Measurements from ENCODE around the gene IPMK. TPM values are rescaled to one million over a fixed set of nuclear protein-coding genes. Genes with fewer than 3 reads are reported as not detected.
A peak's percentile ranks its signal among the peaks of the same experiment; 100 is the strongest.

IPMK gene
- total and polyA plus RNA-seq, 9 of the 15 experiments (the other 6 are each of a cell fraction or from before 2014, with no cell fraction given), result 0.98 to 4.4 (median 2.7) TPM

GRCh38 chr10:58266826-58267712 is 625 bp downstream of the IPMK start (continued):
- no peak for TF ChIP-seq ARID3B (CRISPR knock-in tag; IDR thresholded peaks at IDR 0.05; ENCODE audit: borderline replicate concordance)
- TF ChIP-seq TGIF2 (CRISPR knock-in tag; IDR thresholded peaks at IDR 0.05), result 0 out of 2 replicates have a peak, but pooled peaks have one; percentile 16
- TF ChIP-seq MEIS2 (IDR thresholded peaks at IDR 0.05; ENCODE audit: partially characterized antibody), result no peak
- no peak; the same call in 1 of the 2 replicates for TF ChIP-seq CTBP1 (IDR thresholded peaks at IDR 0.05; ENCODE audit: borderline replicate concordance)
- TF ChIP-seq ZNF79 (CRISPR knock-in tag; IDR thresholded peaks at IDR 0.05; ENCODE audit: low read depth), result no peak
- TF ChIP-seq ZNF174 (CRISPR knock-in tag; IDR thresholded peaks at IDR 0.05), result no peak
- TF ChIP-seq ZNF609 (CRISPR knock-in tag; IDR thresholded peaks at IDR 0.05; ENCODE audit: borderline replicate concordance), result no peak
- TF ChIP-seq ILK (tag; IDR thresholded peaks at IDR 0.05; ENCODE audit: borderline replicate concordance, low read depth), result no peak
- no peak for TF ChIP-seq MTA2 (IDR thresholded peaks at IDR 0.05; ENCODE audit: low read depth)
- TF ChIP-seq TRIM25 (IDR thresholded peaks at IDR 0.05; ENCODE audit: borderline replicate concordance), result no peak
- no peak for TF ChIP-seq TFE3 (CRISPR knock-in tag; IDR thresholded peaks at IDR 0.05)
- TF ChIP-seq STAT6 (CRISPR knock-in tag; IDR thresholded peaks at IDR 0.05), result peak; percentile 50; the same call in 1 of the 2 replicates
- TF ChIP-seq SMARCC2 (IDR thresholded peaks at IDR 0.05; ENCODE audit: low read depth), result no peak
